Loucy (cell line): ENCODE data around the gene TMEM248.
"Not testable (repeated sequence)": the region's sequence is repeated elsewhere in the genome, so short reads cannot be mapped to it uniquely, and the experiment has no call there.

Experiments used
- H2AFZ ChIP-seq: fragments of 200-600 bp; sonication (generic); 2 replicates; pipeline ENCODE4 v1.6.0; 2016; ENCODE audit warnings: antibody characterized with exemption, mild to moderate bottlenecking, low read length, moderate library complexity
- H3F3A ChIP-seq: fragments of 200-600 bp; 2 replicates; pipeline ENCODE4 v1.6.0; 2016; ENCODE audit warnings: antibody characterized with exemption, low read depth, mild to moderate bottlenecking
- H3K27me3 ChIP-seq: fragments of 200-600 bp; sonication (generic); 2 replicates; pipeline ENCODE4 v1.6.1; 2014; ENCODE audit warnings: low read length, mild to moderate bottlenecking; ENCODE audit not compliant: insufficient read depth, poor library complexity, severe bottlenecking
- H3K36me3 ChIP-seq: fragments of 200-600 bp; sonication (generic); 2 replicates; pipeline ENCODE4 v1.6.1; 2016; ENCODE audit warnings: low read length; ENCODE audit not compliant: insufficient read depth
- H3K4me1 ChIP-seq: fragments of 200-600 bp; sonication (generic); 2 replicates; pipeline ENCODE4 v1.5.1; 2014; ENCODE audit warnings: low read length, mild to moderate bottlenecking; ENCODE audit not compliant: insufficient read depth, poor library complexity, severe bottlenecking
- H3K4me2 ChIP-seq: fragments of 200-600 bp; sonication (generic); 2 replicates; pipeline ENCODE4 v1.6.0; 2014; ENCODE audit warnings: antibody characterized with exemption, low read length, low read depth, mild to moderate bottlenecking; ENCODE audit not compliant: poor library complexity, severe bottlenecking
- H3K4me3 ChIP-seq: fragments of 200-600 bp; sonication (generic); 2 replicates; pipeline ENCODE4 v1.5.1; 2014; ENCODE audit warnings: low read length, mild to moderate bottlenecking, mixed read lengths; ENCODE audit not compliant: poor library complexity, severe bottlenecking
- H3K79me2 ChIP-seq: fragments of 200-600 bp; sonication (generic); 2 replicates; pipeline ENCODE4 v1.6.1; 2014; ENCODE audit warnings: low read length; ENCODE audit not compliant: insufficient read depth
- H3K9ac ChIP-seq: fragments of 200-600 bp; sonication (generic); 2 replicates; pipeline ENCODE4 v1.6.0; 2014; ENCODE audit warnings: mild to moderate bottlenecking, low read depth, low read length, moderate library complexity; ENCODE audit not compliant: poor library complexity, severe bottlenecking
- H3K9me2 ChIP-seq: fragments of 200-600 bp; sonication (generic); replicated peaks from 2 replicates; pipeline ENCODE4 v1.6.1; 2016; ENCODE audit warnings: low read depth, low read length, mixed read lengths
- H3K9me3 ChIP-seq: fragments of 200-600 bp; sonication (generic); 2 replicates; pipeline ENCODE4 v1.6.1; 2014; ENCODE audit warnings: mild to moderate bottlenecking, antibody characterized with exemption, low read length, low read depth; ENCODE audit not compliant: insufficient read depth
- H4K20me1 ChIP-seq: fragments of 200-600 bp; sonication (generic); 2 replicates; pipeline ENCODE4 v1.6.0; 2014; ENCODE audit warnings: antibody characterized with exemption, low read length, mild to moderate bottlenecking; ENCODE audit not compliant: insufficient read depth, poor library complexity, severe bottlenecking
- EZH2phosphoT487 ChIP-seq: fragments of 200-600 bp; IDR thresholded peaks from 2 replicates; pipeline ENCODE4 v1.6.1; 2018; ENCODE audit warnings: antibody characterized with exemption, mild to moderate bottlenecking, moderate library complexity, borderline replicate concordance
- TF ChIP-seq, protein P1 (sequence below): fragments of 200-600 bp; sonication (generic); conservative IDR thresholded peaks from 2 replicates; pipeline ENCODE4 v1.5.1; 2014; ENCODE audit warnings: mild to moderate bottlenecking, antibody characterized with exemption, low read length

The TMEM248 gene

GRCh38 chr7:66905689-66906088 is 15.3 kb upstream of the TMEM248 start:
- H3K4me1 ChIP-seq, result no peaks in the 10 kb centered on the region
- no peak for TF ChIP-seq EZH2phosphoT487
- TF ChIP-seq, protein P1, sequence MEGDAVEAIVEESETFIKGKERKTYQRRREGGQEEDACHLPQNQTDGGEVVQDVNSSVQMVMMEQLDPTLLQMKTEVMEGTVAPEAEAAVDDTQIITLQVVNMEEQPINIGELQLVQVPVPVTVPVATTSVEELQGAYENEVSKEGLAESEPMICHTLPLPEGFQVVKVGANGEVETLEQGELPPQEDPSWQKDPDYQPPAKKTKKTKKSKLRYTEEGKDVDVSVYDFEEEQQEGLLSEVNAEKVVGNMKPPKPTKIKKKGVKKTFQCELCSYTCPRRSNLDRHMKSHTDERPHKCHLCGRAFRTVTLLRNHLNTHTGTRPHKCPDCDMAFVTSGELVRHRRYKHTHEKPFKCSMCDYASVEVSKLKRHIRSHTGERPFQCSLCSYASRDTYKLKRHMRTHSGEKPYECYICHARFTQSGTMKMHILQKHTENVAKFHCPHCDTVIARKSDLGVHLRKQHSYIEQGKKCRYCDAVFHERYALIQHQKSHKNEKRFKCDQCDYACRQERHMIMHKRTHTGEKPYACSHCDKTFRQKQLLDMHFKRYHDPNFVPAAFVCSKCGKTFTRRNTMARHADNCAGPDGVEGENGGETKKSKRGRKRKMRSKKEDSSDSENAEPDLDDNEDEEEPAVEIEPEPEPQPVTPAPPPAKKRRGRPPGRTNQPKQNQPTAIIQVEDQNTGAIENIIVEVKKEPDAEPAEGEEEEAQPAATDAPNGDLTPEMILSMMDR, result peak; percentile 31; the same call in 1 of the 2 replicates
- H3F3A ChIP-seq, result no peaks in the 10 kb centered on the region
- no peak overlapping the region for H3K4me3 ChIP-seq
- no peaks in the 10 kb centered on the region for H3K36me3 ChIP-seq
- H3K9me2 ChIP-seq, result no peaks in the 10 kb centered on the region
- H3K9me3 ChIP-seq, result no peaks in the 10 kb centered on the region
- H3K27me3 ChIP-seq, result no peaks in the 10 kb centered on the region
- H3K4me2 ChIP-seq, result no peak overlapping the region
- H3K79me2 ChIP-seq, result no peaks in the 10 kb centered on the region
- H3K9ac ChIP-seq, result no peak overlapping the region
- H2AFZ ChIP-seq, result no peak overlapping the region
- no peaks in the 10 kb centered on the region for H4K20me1 ChIP-seq

DNA sequence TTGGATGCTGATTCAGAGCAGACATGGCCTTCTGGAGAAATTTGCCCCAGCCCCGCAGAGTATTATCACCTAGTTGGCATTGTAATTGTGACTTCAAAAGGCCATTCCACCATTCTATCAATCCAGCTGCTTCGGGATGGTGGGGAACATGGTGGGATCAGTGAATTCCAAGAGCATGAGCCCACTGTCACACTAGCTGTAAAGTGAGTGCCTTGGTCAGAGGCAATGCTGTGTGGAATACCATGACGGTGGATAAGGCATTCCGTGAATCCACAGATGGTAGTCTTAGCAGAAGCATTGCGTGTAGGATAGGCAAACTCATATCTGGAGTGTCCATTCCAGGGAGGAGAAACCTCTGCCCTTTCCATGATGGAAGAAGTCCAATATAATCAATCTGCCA is 13.3 kb upstream of the TMEM248 start:
- H3K27me3 ChIP-seq, result no peaks in the 10 kb centered on the region
- no peaks in the 10 kb centered on the region for H3K79me2 ChIP-seq
- no peaks in the 10 kb centered on the region for H4K20me1 ChIP-seq
- H3K9me2 ChIP-seq, result no peaks in the 10 kb centered on the region
- H3K36me3 ChIP-seq, result no peaks in the 10 kb centered on the region
- H3K9me3 ChIP-seq, result no peaks in the 10 kb centered on the region
- no peak overlapping the region for H3K4me3 ChIP-seq
- H3K4me2 ChIP-seq, result no peak overlapping the region
- TF ChIP-seq, protein P1, result no peak
- no peak for TF ChIP-seq EZH2phosphoT487
- no peak overlapping the region for H2AFZ ChIP-seq
- H3K9ac ChIP-seq, result no peak overlapping the region
- no peaks in the 10 kb centered on the region for H3F3A ChIP-seq
- no peaks in the 10 kb centered on the region for H3K4me1 ChIP-seq

GRCh38 chr7:66908598-66908997 is 12.4 kb upstream of the TMEM248 start:
- not testable (repeated sequence) for H3F3A ChIP-seq, H3K4me2 ChIP-seq, H3K4me1 ChIP-seq, H4K20me1 ChIP-seq, H3K9me3 ChIP-seq, H3K27me3 ChIP-seq, H3K9me2 ChIP-seq, H3K4me3 ChIP-seq, H2AFZ ChIP-seq, H3K79me2 ChIP-seq, H3K36me3 ChIP-seq, H3K9ac ChIP-seq

GRCh38 chr7:66910789-66911188 is 10.2 kb upstream of the TMEM248 start:
- H3F3A ChIP-seq, result no peaks in the 10 kb centered on the region
- H3K4me3 ChIP-seq, result no peak overlapping the region
- TF ChIP-seq, protein P1, result no peak

DNA sequence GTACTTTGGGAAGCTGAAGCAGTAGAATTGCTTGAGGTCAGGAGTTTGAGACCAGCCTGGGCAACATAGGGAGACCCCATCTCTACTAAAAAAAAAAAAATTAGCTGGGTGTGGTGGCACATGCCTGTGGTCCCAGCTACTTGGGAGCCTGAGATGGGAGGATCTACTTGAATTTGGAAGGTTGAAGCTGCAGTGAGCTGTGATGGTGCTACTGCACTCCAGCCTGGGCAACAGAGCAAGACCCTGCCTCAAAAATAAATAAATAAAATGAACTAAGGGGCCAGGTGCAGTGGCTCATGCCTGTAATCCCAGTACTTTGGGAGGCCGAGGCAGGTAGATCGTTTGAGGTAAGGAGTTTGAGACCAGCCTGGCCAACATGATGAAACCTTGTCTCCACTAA is 9.8 kb upstream of the TMEM248 start:
- H3K4me1 ChIP-seq, H3K9ac ChIP-seq, H3K27me3 ChIP-seq, H3K79me2 ChIP-seq, H3K9me3 ChIP-seq, H3K4me2 ChIP-seq, H4K20me1 ChIP-seq, H3K9me2 ChIP-seq, H3F3A ChIP-seq, H3K4me3 ChIP-seq, H3K36me3 ChIP-seq, H2AFZ ChIP-seq: not testable (repeated sequence)

More at GRCh38 chr7:66910789-66911188, 10.2 kb upstream of the TMEM248 start:
- Histone ChIP-seq H3K9ac (no peak overlapping the region), H3K9me2 (no peaks in the 10 kb centered on the region), H3K4me1 (no peaks in the 10 kb centered on the region), H3K27me3 (no peaks in the 10 kb centered on the region), H3K79me2 (no peaks in the 10 kb centered on the region), H4K20me1 (no peaks in the 10 kb centered on the region), H3K36me3 (no peaks in the 10 kb centered on the region), H2AFZ (no peak overlapping the region), H3K9me3 (no peaks in the 10 kb centered on the region), H3K4me2 (no peak overlapping the region)
